HG02642 (cell line): Measurements from ENCODE around the gene SNPH.
A peak's percentile ranks its signal among the peaks of the same experiment; 100 is the strongest.

Source experiments
- ATAC-seq: cut with Tn5 transposase; IDR thresholded peaks from one replicate; pipeline ENCODE4 v1.9.1; 2021; ENCODE audit warnings: mild to moderate bottlenecking; ENCODE audit not compliant: unreplicated experiment, poor library complexity

Gene SNPH

DNA sequence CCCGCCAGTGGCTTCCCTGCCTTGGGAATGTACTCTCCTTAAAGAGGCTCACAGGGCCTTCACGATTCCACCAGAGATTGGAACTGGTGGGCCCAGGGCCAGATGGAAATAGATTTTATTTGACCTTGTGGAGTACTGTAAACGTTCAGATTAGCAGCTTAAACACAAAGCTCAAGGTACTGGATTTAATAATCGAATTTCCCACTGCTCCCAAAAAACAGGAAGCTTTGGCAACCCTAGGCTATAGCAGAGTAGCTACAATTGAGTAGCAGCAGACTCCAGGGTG lies 55.5 kb downstream of the SNPH start:
- no peak for ATAC-seq

DNA sequence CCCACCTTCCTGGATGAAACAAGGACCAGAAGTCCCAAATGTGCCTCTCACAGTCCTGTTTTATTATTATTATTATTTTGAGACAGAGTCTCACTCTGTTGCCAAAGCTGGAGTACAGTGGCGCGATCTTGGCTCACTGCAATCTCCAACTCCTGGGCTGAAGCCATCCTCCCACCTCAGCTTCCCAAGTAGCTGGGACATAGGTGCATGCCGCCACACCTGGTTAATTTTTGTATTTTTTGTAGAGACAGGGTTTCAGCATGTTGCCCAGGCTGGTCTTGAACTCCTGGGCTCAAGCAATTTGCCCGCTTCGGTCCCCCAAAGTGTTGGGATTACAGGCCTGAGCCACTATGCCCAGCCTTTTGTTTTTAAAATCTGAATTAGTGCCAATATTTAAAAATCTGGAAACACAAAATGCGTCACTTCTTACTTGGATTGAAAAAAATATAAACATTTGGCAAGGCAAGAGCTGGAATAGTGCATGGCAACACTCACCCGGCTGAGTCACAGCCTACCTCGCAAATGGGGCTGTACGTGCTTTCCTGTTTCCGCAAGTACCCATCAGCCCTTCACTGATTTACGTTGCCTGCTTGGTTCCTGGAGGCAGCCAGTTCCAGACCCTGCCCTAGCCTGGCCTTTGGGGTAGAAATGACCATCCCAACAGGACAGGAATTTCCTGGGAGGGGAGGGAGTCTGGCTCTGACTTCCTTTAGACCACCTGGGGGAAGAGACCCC lies 56.6 kb downstream of the SNPH start:
- no peak for ATAC-seq

- ATAC-seq = no peak
Measured at GRCh38 chr20:1323256-1323655, 57.2 kb downstream of the SNPH start.

GRCh38 chr20:1323830-1324597 lies 57.9 kb downstream of the SNPH start:
- ATAC-seq = no peak

GRCh38 chr20:1324598-1325172 lies 58.6 kb downstream of the SNPH start:
- no peak for ATAC-seq

DNA sequence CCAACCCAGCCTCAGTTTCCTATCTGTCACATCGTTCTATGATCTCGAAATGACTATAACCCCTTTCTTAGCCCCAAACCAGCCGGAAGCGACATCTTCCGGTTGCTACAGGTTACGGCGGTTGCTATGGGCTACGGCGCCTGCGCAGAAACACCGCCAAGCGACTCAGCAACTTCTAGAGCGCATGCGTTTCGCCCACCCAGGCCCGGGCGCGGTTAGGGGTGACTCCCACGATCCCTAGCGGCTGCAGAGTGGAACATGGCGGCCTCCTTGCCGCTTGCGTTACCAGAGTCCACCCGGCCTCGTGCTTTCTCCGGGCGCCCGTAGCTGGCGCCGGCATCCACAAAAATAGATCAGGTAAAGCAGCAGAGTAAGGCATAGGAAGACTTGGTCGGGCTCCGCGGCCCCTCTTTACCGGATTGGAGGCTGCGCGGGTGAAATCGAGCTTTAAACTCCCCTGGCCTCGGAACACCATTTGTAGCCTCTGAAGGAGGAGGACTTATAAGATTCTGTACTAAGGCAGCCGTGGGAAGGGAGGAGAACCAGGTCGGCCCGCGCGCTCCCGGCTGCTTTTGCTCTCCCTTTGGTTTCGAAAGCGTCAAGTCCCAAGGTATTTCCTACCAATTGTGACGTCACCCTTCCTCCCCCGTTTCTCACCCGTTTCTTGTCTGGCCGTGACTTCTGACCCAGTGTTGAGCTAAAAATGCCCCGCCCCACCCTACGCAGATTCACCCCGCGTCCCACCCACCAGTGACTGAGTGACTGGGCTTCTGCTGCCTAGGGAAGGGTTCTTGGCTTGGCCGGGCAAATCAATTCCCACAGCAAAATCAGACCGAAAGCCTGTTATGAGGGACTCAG lies 59.3 kb downstream of the SNPH start:
- ATAC-seq = peak; percentile 88

DNA sequence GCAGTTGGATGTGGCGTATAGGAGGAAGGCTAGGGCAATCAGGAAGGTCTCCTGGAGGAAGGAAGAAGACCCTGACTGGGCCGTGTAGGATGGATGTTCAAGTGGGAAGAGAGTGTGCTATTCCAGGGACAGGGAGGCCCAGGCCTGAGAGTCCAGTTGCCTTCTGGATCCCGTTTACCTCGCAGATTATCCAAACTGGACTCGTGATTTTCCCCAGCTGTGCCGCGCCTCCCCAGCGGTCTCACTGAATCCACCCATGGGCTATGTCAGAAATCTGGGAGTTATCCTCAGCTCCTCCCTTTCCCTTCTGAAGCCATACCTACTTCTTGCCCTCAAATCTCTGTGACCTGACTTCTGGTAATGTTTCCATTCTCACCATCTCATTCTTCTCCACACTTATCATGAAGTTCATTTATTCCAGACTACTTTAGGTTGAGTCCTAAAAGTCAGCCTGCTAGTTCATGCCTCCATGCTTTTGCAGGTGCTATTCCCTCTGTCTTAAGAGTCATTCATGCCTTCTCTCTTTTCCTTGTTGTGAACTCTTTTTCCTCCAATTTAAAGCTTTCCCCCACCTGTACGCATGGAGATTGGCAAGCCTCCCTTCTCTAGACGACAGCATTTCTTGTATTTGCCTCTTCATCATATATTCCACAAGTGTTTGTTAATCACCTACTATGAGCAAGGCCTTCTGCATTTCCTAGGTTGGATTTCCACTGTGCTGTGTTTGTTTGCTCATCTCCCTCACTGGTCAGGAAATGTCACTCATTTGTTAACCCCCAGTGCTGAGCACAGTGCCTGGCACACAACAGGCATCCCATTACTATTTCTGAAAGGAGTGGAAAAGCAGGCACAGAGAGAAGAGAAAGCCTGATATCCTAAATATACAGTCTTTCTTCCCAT lies 60.2 kb downstream of the SNPH start:
- ATAC-seq = no peak

- ATAC-seq = no peak
Measured at GRCh38 chr20:1327241-1327653, 61.2 kb downstream of the SNPH start.

- no peak for ATAC-seq
Measured at GRCh38 chr20:1327827-1328679, 62.0 kb downstream of the SNPH start.

- ATAC-seq = no peak
Measured at GRCh38 chr20:1328680-1329330, 62.7 kb downstream of the SNPH start, which contains the start of gene SDCBP2. Gene SDCBP2, minus strand, starts transcription at chr20:1329139. Its CDS starts 8,723 bp downstream, at chr20:1320416.

DNA sequence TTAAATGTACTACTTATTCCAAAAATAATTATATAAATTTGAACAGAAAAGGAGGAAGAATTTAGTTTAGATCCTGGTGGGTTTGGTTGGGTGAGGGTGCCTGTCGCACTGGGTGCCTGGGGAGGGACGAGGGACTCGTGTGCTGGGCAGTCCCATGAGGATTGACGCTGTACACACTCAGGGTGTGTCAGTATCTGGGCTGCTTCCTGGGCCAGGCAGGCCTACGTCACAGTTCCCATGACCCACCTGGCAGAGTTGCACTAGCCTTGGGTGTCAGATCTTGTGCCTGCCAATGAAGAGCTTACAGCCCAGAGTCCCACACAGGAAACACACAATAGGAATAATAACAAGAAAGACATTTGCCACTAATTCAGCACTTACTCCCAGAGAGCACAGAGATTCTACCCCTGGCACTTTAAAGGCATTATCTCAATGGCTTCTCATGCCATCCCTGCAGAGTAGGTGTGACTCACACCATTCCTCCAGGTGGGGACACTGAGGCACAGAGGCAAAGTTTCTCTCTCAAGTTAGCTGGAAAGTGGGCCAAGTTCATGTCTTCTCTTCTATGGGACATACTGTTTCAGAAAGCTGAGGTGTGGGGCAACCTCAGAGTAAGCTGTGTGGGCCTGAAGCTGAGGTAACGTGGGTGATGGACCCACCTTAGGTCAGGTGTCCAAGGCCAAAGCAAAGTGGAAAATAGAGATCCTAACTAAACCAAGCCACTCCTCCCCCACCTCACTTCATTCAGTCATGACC lies 64.2 kb downstream of the SNPH start:
- ATAC-seq = no peak

DNA sequence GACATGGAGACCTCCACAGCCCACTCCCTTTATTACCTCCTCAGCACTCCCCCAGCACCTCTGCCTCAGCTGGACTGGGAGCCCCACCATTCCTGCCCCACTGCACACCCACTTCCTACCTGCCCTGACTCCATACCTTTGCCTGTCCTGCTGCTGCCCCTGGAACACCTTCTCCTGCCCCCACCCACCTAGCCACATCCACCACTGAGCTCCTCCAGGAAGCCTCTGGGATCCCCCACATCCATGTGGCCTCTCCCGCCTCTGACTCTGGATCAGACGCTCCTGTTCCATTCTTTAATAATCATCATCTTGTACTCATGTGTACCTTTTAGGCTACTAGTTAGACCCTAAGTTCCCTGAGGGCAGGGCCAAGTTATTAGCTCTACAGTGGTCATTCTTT lies 65.0 kb downstream of the SNPH start:
- no peak for ATAC-seq

DNA sequence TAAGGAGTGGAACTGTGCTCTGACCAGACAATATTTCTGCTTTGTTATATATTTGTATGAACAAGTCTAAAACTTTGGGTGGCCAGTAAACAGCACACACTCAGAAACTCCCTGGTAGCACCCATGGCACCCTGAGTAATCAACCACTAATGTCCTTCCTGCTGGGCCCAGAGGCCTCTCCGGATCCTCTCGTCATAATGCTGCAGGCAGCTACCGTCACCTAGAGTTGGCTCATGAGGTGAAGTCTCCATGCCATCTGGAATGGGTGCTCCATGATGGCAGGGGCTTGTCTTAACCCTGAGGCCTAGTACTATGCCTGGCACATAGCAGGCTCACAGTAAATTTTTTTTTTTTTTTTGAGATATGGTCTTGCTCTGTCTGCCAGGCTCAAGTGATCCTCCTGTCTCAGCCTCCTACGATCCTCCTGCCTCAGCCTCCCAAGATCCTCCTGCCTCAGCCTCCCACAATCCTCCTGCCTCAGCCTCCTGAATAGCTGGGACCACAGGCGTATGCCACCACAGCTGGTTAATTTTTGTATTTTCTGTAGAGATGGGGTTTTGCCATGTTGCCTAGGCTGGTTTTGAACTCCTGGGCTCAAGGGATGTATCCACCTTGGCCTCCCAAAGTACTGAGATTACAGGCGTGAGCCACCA lies 65.8 kb downstream of the SNPH start:
- ATAC-seq = no peak

- no peak for ATAC-seq
Measured at GRCh38 chr20:1332749-1333300, 66.7 kb downstream of the SNPH start.

DNA sequence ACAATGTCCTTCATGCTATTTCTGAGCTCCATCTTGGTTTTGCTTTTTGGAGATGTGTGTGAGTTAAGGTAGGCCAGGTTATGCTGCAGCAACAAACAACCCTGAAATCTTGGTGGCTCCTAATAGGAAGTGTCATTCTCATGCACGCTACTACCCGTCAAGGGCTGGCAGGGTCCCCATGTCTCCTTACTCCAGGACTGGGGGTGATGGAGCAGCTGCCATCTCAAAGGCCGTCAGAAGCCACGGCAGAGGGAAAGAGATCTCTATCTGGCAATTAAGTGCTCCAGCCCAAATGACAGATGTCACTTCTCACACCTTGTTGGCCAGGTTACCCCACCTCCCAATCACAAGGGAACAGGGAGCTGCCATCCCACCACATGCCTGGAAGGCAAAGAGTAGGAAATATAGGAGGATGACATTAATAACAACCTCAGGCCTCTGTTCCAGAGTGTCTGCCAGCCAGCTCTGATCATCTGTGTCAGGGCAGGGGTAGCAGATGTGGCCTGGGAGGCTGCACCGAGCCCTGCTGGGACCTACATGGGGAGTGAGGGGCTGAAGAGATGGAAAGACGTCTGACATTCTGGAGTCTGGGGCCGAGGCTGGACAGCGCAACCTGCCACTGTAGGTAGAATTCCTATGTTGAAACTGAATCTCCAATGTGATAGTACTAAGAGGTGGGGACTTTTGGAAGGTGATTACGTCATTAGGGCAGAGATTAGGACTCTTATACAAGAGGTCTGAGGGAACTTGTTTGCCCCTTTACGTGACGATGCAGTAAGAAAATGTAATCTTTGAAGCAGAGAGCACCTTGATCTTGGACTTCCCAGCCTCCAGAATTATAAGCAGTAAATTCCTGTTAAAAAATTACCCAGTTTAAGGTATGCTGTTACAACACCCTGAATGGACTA lies 67.6 kb downstream of the SNPH start:
- ATAC-seq = no peak

DNA sequence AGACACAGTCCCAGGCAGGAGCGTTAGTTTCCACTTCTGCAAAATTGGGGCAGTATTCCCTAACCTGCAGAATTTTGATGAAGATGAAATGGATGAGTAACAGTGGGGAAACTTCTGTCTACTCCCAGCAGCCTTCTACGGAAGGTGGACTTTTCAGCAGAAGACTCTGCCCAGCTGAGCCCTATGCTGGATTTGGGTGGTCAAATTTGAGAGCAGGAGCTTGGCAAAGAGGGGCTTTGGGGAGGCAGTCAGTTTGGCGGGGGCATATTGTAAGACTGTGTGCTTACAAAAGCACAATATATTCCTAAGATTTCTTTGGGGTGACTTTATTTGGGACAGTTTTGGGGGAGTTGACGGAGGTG lies 68.3 kb downstream of the SNPH start:
- ATAC-seq = no peak
